Small intestine (tissue), 7 donors: ENCODE measurements around the gene USP49. TPM values are rescaled to one million over a fixed set of nuclear protein-coding genes. Genes with fewer than 3 reads are reported as not detected.
A peak's percentile ranks its signal among the peaks of the same experiment; 100 is the strongest.
"Not testable (repeated sequence)": the region's sequence is repeated elsewhere in the genome, so short reads cannot be mapped to it uniquely, and the experiment has no call there.

Experiments
- DNase-seq, 2 donors: peaks; one replicate each; pipeline versions ENCODE4 v3.0.0 to v3.0.0-alpha.2; 2013
- FAIRE-seq: peaks from 2 replicates; lab custom pipeline; 2012; peaks lifted over from hg19 to GRCh38; lab: Jason Lieb, UNC
- H3K27ac ChIP-seq, 3 donors: one replicate each; pipeline ENCODE4 v1.5.1; 2013; ENCODE audit warnings: low read length in 2 of 3, mild to moderate bottlenecking in 2 of 3, control low read depth in 1 of 3, inconsistent platforms in 1 of 3, low read depth in 1 of 3, moderate library complexity in 1 of 3
- H3K27me3 ChIP-seq, 3 donors: one replicate each; pipeline ENCODE4 v1.6.1; 2013; ENCODE audit warnings: low read length in 3 of 3, inconsistent platforms in 1 of 3; ENCODE audit not compliant: control insufficient read depth in 3 of 3, insufficient read depth in 3 of 3
- H3K36me3 ChIP-seq, 3 donors: one replicate each; pipeline ENCODE4 v1.6.1; 2013; ENCODE audit warnings: low read length in 3 of 3, inconsistent platforms in 1 of 3, low read depth in 1 of 3, mild to moderate bottlenecking in 1 of 3, moderate library complexity in 1 of 3; ENCODE audit not compliant: control insufficient read depth in 3 of 3, insufficient read depth in 2 of 3
- H3K4me1 ChIP-seq, 3 donors: one replicate each; pipeline ENCODE4 v1.6.1; 2013; ENCODE audit warnings: low read length in 2 of 3, inconsistent platforms in 1 of 3, low read depth in 1 of 3, mild to moderate bottlenecking in 1 of 3, moderate library complexity in 1 of 3; ENCODE audit not compliant: control insufficient read depth in 3 of 3, insufficient read depth in 2 of 3
- H3K4me3 ChIP-seq, 3 donors: one replicate each; pipeline ENCODE4 v1.5.1; 2013; ENCODE audit warnings: low read length in 3 of 3, control low read depth in 1 of 3, inconsistent platforms in 1 of 3, low read depth in 1 of 3, mild to moderate bottlenecking in 1 of 3, moderate library complexity in 1 of 3
- H3K9me3 ChIP-seq, 2 donors: one replicate each; pipeline ENCODE4 v1.6.1; 2013; ENCODE audit warnings: low read depth in 1 of 2, low read length in 1 of 2; ENCODE audit not compliant: control insufficient read depth in 2 of 2, insufficient read depth in 1 of 2
- WGBS, 3 donors: extraction: QIAGEN DNeasy Blood & Tissue Kit; methylation state at CpG; one replicate each; pipeline ENCODE4 v1.1.7; 2013; 5-methylcytosine and 5-hydroxymethylcytosine counted together
- polyA plus RNA-seq, 4 donors: library from polyadenylated mRNA; stranded (reverse) in 3 of 4; unstranded in 1 of 4; fragments of 200-250 nt in 3 of 4; fragments of 120-200 nt in 1 of 4; gene quantifications; one replicate each; pipeline versions ENCODE4 v1.2.1 to v1.2.3, GENCODE V29; 2013
- donor health status: healthy with polysubstance abuse.
- donor health status: control.
- donor health status: control.
- donor health status: Bipolar disorder and iron deficiency.
- donor health status: healthy.

Gene USP49
- polyA plus RNA-seq, 4 donors: 0.27 to 3.8 (median 0.80) TPM

DNA sequence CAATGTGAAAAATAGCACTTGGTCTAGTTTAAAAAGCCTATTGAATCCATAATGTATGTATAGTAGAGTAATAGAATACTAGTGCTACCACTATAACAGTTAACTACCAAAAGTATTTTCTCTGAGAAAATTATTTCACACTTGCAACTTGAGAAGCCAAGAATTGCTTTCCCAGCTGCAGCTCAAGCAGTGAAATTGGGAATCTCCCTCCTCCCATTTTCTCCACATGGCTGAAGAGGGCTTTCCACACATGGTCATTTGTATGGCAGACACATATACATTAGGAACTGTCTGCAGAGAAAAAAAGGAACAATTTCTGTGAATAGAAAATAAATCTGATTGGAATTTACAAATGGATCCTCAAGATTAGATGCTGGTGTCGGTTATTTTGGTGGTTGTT, 73.2 kb downstream of the USP49 start:
- Histone ChIP-seq H3K27ac (no peak overlapping the region), H3K4me3 (no peak overlapping the region), H3K27me3 (no peaks in the 10 kb centered on the region), H3K9me3 (no peaks in the 10 kb centered on the region), H3K4me1 (no peaks in the 10 kb centered on the region), H3K36me3 (no peaks in the 10 kb centered on the region)
- DNase-seq: no peak
- FAIRE-seq: no peak
- 91 to 100% (median 96%) methylated on average over 1 of the region's 1 CpG for WGBS, 3 donors

DNA sequence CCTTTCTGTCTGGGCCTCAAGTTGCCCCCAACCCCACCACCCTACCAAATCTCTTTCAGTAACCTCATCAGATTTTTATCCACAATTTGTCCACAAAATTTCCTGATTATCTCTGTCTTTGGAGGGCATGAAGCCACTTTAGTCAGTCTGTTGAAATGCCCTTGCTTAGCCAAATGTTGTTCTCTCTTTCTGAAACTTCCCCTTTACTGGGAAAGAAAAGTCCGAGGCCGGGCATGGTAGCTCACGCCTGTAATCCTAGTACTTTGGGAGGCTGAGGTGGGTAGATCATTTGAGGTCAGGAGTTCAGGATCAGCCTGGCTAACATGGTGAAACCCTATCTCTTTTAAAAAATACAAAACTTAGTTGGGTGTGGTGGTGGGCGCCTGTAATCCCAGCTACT, 73.9 kb downstream of the USP49 start:
- Histone ChIP-seq H3K4me3 (no peak overlapping the region), H3K9me3 (no peaks in the 10 kb centered on the region), H3K4me1 (no peaks in the 10 kb centered on the region), H3K27ac (no peak overlapping the region), H3K27me3 (no peaks in the 10 kb centered on the region), H3K36me3 (no peaks in the 10 kb centered on the region)
- DNase-seq (no peak), FAIRE-seq (no peak)
- WGBS, 3 donors: 86 to 93% (median 91%) methylated on average over 4 of the region's 4 CpGs

DNA sequence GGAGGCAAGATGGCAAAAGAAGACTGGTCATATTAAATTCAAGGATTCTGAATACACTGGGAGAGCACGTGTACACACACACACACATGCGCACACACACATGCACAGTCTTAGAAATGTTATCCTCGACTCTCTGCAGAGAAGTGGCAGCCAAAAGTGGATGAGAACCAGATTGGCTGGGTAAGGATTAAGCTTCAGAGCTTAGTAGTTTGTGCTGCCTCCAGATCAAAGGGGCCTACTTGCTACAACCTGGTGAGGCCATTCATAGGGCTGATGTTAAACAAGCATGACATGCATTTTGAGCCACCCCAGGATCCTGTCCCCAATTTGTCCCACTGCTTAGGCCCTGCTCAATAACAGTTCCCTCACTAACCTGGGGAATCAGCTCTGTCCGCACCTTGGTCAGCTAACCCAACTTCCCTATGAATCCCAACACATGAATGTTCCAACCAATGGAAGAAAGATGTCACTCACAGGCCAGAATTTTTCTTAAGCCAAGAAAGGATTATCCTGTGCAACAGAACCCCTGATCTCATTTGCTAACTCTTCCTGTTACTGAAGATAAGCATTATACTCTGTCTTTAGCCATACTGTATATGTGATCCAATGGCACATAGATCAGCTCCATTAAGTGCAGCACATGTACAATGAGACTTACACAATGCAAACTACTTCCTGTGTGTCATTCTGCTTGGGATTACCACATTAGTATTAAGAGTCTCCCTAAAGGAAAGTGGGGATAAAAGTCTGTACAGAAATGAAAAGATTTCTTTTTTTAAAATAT, 76.7 kb downstream of the USP49 start:
- peaks cover 0 to 2% (median 0%) of the 10 kb centered on the region in 3 donors for H3K36me3 ChIP-seq
- no peaks in the 10 kb centered on the region for H3K4me1 ChIP-seq
- DNase-seq (no peak), FAIRE-seq (no peak)
- no peaks in the 10 kb centered on the region for H3K9me3 ChIP-seq
- no peak overlapping the region for H3K27ac ChIP-seq
- 83 to 90% (median 84%) methylated on average over 4 of the region's 4 CpGs for WGBS, 3 donors
- no peak overlapping the region for H3K4me3 ChIP-seq
- H3K27me3 ChIP-seq: no peaks in the 10 kb centered on the region

DNA sequence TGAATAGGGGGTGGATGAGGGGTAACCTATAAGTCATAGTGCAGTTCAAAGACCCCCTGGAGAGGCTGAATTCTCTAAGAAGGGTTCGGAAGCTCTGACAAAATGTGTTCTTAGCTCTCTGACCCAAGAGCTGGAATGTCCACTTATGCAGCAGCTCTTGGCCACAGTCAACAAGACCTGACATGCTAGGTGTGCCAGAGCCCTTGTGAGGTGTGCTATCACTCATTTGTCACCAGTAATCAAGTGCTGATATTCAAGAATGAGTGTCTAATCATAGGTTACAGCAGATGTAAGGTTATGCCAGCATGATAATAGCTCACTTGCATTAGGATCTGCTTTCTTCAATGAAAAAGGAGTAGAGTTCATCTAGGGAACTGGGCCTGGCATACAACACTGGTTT, 79.6 kb downstream of the USP49 start:
- H3K4me3 ChIP-seq: no peak overlapping the region
- no peaks in the 10 kb centered on the region for H3K27me3 ChIP-seq
- no peaks in the 10 kb centered on the region for H3K4me1 ChIP-seq
- H3K36me3 ChIP-seq: peaks cover 0 to 2% (median 0%) of the 10 kb centered on the region in 3 donors
- no peak overlapping the region for H3K27ac ChIP-seq
- WGBS, 3 donors: 95 to 98% (median 95%) methylated on average over 1 of the region's 1 CpG
- FAIRE-seq (no peak), DNase-seq (no peak)
- no peaks in the 10 kb centered on the region for H3K9me3 ChIP-seq

DNA sequence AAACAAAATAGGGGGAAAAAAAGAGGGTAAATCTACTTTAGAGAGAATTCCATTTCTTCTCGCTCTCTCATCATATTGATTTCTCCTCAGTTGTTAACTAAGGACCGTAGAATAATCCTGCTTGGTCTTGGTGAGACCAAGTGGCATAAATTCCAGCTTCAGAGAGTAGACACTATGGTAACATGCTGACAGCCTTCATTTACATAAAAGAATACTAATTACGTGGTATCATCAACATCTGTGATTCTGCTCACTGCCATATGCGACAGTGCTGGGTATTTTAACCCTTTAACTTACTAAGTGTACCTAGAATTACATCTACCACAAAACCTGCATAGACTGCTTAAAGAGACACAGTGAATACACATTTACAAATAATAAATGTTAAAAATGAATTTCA, 80.5 kb downstream of the USP49 start:
- WGBS, 3 donors: 73 to 78% (median 75%) methylated on average over 4 of the region's 4 CpGs
- peaks cover 0 to 2% (median 0%) of the 10 kb centered on the region in 3 donors for H3K36me3 ChIP-seq
- no peak overlapping the region for H3K27ac ChIP-seq
- no peaks in the 10 kb centered on the region for H3K4me1 ChIP-seq
- H3K9me3 ChIP-seq: no peaks in the 10 kb centered on the region
- H3K27me3 ChIP-seq: no peaks in the 10 kb centered on the region
- FAIRE-seq: no peak
- H3K4me3 ChIP-seq: no peak overlapping the region
- DNase-seq: no peak

DNA sequence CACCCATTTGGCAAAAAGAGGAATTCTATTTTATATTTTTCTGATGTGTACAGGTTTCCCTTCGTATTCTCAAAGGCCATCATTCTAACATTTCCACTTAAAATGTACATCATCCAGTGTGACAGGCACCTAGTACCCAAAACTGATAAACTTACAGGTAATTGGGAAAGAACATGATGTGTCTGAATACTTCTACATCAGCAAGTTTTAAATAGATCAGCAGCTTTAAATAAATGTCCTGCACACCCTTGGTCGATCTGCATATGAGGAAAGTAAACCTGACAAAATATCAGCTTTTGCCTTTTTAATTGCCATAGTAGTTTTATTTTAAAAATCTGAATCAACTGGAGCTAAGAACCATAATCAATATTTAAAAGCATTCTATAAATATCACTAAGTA, 81.2 kb downstream of the USP49 start:
- no peaks in the 10 kb centered on the region for H3K4me1 ChIP-seq
- FAIRE-seq: no peak

DNA sequence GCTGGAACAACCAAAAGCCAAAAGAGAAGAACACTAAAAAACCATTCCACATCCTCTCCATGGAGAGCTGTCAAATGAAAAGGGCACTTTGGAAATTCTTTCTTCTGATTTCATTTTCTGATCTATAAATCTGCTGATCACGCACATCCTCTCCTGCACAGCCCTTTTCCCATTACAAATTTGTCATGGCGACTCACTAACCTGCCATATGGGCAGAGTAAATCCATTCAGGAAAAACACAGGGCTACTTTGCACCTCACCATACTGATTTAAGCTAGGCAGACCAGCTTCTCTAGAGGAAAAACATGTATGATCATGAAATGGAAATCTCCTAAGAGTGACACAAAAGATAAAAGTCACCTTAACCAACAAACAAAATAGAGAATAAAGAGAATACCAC, 81.7 kb downstream of the USP49 start:
- Histone ChIP-seq H3K36me3 (peaks cover 0 to 2% (median 0%) of the 10 kb centered on the region in 3 donors), H3K27me3 (no peaks in the 10 kb centered on the region), H3K27ac (no peak overlapping the region), H3K4me1 (no peaks in the 10 kb centered on the region), H3K4me3 (peak overlapping the region in 1 of 3 donors; percentile 6), H3K9me3 (no peaks in the 10 kb centered on the region)
- DNase-seq (no peak), FAIRE-seq (no peak)
- WGBS, 3 donors: 87 to 90% (median 89%) methylated on average over 2 of the region's 2 CpGs

More for the DNA sequence above, 81.2 kb downstream of the USP49 start:
- 88 to 90% (median 88%) methylated on average over 2 of the region's 2 CpGs for WGBS, 3 donors
- Histone ChIP-seq H3K9me3 (no peaks in the 10 kb centered on the region), H3K27ac (no peak overlapping the region), H3K36me3 (peaks cover 0 to 2% (median 0%) of the 10 kb centered on the region in 3 donors), H3K4me3 (no peak overlapping the region), H3K27me3 (no peaks in the 10 kb centered on the region)
- DNase-seq: no peak

DNA sequence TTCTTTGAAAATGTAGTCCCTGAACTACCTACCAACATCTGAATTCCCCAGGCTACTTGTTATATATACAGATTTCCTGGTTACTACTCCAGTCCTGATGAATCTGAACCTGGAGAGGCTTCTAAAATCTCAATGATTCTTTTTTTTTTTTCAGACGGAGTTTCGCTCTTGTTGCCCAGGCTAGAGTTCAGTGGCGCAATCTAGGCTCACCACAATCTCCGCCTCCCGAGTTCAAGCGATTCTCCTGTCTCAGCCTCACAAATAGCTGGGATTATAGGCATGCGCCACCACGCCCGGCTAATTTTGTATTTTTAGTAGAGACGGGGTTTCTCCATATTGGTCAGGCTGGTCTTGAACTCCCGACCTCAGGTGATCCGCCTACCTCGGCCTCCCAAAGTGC, 83.2 kb downstream of the USP49 start:
- WGBS, 3 donors: 95 to 98% (median 96%) methylated on average over 12 to 13 of the region's 13 CpGs
- FAIRE-seq, H3K9me3 ChIP-seq, DNase-seq, H3K4me3 ChIP-seq, H3K27me3 ChIP-seq, H3K27ac ChIP-seq, H3K4me1 ChIP-seq, H3K36me3 ChIP-seq: not testable (repeated sequence)
